T47D (cell line): ENCODE data around the gene SLC23A2.

Experiments
- DNase-seq, 2 experiments: peaks; one replicate each; pipeline versions ENCODE4 v3.0.0 to v3.0.0-alpha.2; 2011 to 2012; ENCODE audit warnings: low read depth in 1 of 2, low spot score in 1 of 2
- JUND ChIP-seq: IDR thresholded peaks from 2 replicates; pipeline ENCODE4 v1.6.1; 2012; ENCODE audit warnings: low read depth
- in situ Hi-C: cut with HindIII; loops from 2 replicates; pipeline ENCODE4 v1.10.0; 2016; ENCODE audit warnings: low sequenced_read_pairs, low pct_unique_long_range_greater_than_20kb

SLC23A2 gene

GRCh38 chr20:4811661-4812181, 189.6 kb downstream of the SLC23A2 start:
- in situ Hi-C loops, result no loop called here
- no peak for TF ChIP-seq JUND
- no peak for DNase-seq

- DNase-seq, result no peak
- in situ Hi-C loops, result no loop called here
- TF ChIP-seq JUND, result no peak
Measured at GRCh38 chr20:4811257-4811656, 190.1 kb downstream of the SLC23A2 start.

- no peak for DNase-seq
- TF ChIP-seq JUND, result no peak
- in situ Hi-C loops, result no loop called here
Measured at GRCh38 chr20:4810426-4811019, 190.8 kb downstream of the SLC23A2 start.

- in situ Hi-C loops, result no loop called here
- no peak for DNase-seq
- TF ChIP-seq JUND, result no peak
Measured at GRCh38 chr20:4809707-4810106, 191.6 kb downstream of the SLC23A2 start.

- in situ Hi-C loops, result no loop called here
- DNase-seq, result no peak
- TF ChIP-seq JUND, result no peak
Measured at GRCh38 chr20:4808872-4809271, 192.4 kb downstream of the SLC23A2 start.

GRCh38 chr20:4805663-4806449, 195.5 kb downstream of the SLC23A2 start:
- in situ Hi-C loops, result no loop called here
- DNase-seq, result no peak
- TF ChIP-seq JUND, result no peak

- TF ChIP-seq JUND, result no peak
- no peak for DNase-seq
- in situ Hi-C loops, result no loop called here
Measured at GRCh38 chr20:4802527-4802926, 198.8 kb downstream of the SLC23A2 start.
